C4-2B (cell line): ENCODE data around the gene FOS.

Source experiments
- H3K27ac ChIP-seq: fragments of 450-650 bp; 2 replicates; pipeline ENCODE4 v1.5.1; 2017
- CTCF ChIP-seq: fragments of 450-650 bp; conservative IDR thresholded peaks from 2 replicates; pipeline ENCODE4 v1.5.1; 2017; ENCODE audit warnings: mild to moderate bottlenecking
- ZFX ChIP-seq: fragments of 450-650 bp; IDR thresholded peaks from 2 replicates; pipeline ENCODE4 v1.6.1; 2017

Gene FOS

DNA sequence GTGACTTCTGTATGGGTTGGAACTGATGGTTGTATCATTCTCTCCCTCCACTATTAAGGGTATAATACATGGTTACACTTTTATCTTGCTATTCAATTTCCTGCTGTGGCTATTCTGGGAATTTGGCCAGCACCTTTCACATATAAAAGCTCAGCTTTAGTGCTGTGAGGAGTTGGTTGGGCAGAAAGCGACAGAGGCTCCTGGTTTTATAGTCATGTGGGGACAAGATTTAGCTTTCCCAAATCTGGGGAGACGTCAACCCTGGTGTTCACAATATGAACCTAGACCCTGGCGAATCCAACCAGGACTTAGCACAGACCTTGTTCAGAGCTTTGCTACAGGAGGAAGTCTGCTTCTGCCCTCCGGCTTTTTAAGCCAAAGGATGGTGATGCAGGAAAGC, 36.5 kb downstream of the FOS start:
- H3K27ac ChIP-seq = no peak overlapping the region
- TF ChIP-seq CTCF = no peak
- TF ChIP-seq ZFX = no peak

GRCh38 chr14:75317148-75317547, 38.5 kb downstream of the FOS start:
- H3K27ac ChIP-seq = no peak overlapping the region
- TF ChIP-seq CTCF = no peak
- no peak for TF ChIP-seq ZFX

DNA sequence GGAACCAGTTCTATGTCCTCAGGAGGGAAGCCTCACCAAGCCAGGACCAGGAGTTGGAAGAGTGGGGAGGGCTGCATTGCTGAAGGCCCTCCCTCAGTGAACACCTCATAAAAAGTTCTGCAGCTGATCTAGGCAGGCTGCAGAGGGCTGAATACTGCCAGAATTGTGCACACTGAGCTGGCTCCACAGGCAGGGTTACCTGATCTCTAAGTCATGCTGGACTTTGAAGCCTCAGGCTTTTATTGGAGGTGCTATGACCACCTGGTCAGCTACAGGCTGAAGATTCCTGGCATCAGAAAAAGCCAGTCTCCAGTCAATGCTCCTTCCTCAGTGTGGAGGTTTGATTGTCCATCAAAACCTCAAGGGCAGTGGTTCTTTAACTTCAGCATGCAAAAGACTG, 39.7 kb downstream of the FOS start:
- no peak overlapping the region for H3K27ac ChIP-seq
- TF ChIP-seq ZFX (no peak), CTCF (no peak)

- TF ChIP-seq CTCF (no peak), ZFX (0 out of 2 replicates have a peak, but pooled peaks have one; percentile 17)
- no peak overlapping the region for H3K27ac ChIP-seq
Measured at GRCh38 chr14:75319021-75319420, 40.4 kb downstream of the FOS start.

- no peak overlapping the region for H3K27ac ChIP-seq
- TF ChIP-seq ZFX = no peak
Measured at GRCh38 chr14:75320196-75320595, 41.6 kb downstream of the FOS start.

DNA sequence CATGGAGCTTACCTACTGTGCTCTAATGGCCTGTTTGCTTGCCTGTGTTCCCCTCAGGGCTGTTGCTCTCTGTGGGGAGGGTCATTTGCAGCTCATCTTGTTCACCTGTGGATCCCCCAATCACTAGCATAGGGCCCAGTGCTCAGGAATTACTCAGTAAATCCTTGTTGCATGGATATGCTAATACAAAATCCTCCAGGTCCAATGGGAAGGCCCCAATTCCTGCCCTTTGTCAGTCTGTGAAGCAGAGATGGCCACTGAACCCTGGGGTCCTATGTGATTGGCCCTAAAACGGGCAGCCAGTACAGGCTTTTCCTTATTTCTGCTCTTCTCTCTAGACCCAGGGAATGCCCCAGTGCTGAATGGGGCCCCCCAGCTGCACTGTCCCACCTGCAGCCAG, 44.1 kb downstream of the FOS start:
- TF ChIP-seq CTCF (no peak), ZFX (no peak)
- H3K27ac ChIP-seq = no peak overlapping the region

GRCh38 chr14:75323571-75323970, 44.9 kb downstream of the FOS start:
- TF ChIP-seq CTCF = no peak
- no peak for TF ChIP-seq ZFX

DNA sequence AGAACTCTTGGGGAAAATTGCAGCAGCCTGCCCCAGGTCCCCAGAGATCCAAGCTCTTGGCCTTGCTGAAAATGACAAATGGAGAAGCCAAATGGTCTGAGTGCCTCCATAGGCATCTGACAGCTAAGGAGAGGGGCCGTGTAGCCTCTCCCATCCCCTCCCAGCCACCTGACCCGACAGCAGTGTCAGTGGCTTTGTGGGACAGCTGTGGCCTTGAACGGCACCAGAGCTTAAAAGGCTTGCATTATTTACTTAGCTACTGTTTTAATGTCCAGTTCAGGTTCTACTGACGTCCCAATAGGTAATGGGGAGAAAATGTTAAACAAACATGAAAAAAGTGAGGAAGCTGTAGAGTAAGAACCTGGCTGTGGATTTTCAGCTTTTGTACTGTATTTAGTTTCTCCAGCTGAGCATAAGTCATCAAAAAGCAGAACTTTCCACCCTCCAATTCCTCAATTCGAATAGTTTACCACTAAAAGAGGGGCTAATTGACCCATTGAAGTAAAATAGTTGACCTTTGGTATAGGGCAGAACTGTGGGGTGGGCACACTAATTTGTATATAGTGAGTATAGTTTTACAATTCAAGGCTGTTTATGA, 50.0 kb downstream of the FOS start:
- TF ChIP-seq CTCF (no peak), ZFX (no peak)

More at GRCh38 chr14:75323571-75323970, 44.9 kb downstream of the FOS start:
- H3K27ac ChIP-seq = no peak overlapping the region

More for the DNA sequence above, 50.0 kb downstream of the FOS start:
- no peak overlapping the region for H3K27ac ChIP-seq
